UCSD-AML1 (cell line): ENCODE measurements around the gene HOXB4.

Source experiments
- DNase-seq: peaks from one replicate; lab custom pipeline; 2025; ENCODE audit not compliant: unreplicated experiment; lab: John Stamatoyannopoulos, UW

HOXB4 gene

GRCh38 chr17:48590607-48591161 lies 12.5 kb upstream of the HOXB4 start:
- no peak for DNase-seq

- no peak for DNase-seq
Observed at GRCh38 chr17:48589831-48590606, 11.9 kb upstream of the HOXB4 start, which contains the start of gene HOXB3. HOXB3 (minus strand) TSS chr17:48590241; CDS start chr17:48552474, 37,767 bp downstream.

DNA sequence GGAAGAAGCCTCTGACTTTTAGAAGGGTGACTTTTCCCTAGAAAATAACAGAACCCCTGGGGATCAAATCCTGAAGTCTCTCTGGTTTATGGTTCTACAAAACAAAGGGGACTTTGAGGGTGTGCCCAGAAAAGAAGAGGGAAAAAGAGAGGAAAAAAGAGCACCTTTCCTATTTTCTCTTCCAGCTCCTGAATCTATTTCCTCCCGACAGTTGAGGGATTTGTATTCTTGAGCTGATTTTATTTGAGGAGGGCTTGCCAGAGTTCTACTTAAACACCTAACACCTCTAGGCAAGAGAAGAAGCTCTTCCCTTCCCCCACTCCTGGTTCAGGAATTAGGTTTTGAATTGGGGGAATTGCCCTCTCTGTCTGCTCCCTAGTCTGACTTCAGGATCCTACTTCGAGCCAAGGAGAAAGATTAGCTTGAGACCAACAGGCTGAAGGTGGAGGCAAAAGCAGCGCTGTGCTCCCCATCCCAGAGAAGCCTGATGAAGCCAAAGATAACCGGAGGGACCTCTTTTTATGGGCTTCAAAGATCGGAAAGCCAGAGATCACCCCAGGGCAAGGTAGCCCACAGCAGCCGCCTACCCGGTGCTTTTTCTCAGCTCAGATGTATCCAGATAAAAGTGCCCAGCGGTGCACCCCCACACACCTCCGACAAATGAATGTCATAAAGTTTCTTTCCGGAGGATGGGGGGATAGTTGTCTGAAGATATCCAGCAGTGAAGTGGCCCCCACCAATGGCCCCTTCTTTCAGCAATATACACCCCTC lies 11.1 kb upstream of the HOXB4 start:
- no peak for DNase-seq

DNA sequence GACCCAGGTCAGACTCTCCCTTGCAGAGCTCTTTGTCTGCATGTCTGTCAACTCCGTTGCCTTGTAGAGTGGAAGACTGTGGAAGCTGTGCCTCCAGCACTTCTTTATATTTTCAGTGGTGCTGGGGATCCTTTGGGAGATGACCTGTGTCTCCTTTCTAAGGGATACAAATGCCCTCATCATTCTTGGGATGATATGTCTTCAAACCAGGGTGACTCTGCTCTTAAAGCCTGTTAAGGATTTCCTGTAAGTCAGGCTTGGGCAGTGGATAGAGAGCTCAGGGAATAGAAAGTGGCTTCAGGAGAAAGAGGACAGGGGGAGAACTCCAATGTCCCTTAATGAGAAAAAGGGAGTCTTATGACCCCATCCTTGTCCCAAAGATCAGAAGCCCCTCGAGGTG lies 10.4 kb upstream of the HOXB4 start:
- no peak for DNase-seq

DNA sequence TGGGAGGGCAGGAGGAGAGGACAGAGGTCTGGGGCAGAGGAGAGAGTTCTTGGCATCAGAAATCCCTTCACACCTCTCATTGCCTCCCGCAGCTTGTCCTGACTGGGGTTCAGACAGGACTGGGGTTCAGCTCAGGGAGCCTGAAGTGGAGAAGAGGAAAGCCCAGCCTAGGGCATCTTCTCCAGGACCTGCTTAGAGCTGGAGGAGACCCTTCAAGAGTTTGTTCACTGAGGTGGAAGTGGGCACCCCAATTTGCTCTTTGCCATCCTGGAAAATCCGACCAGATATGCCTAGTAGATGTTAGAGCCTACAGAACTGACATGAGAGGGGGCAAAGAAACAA lies 9.9 kb upstream of the HOXB4 start:
- no peak for DNase-seq

DNA sequence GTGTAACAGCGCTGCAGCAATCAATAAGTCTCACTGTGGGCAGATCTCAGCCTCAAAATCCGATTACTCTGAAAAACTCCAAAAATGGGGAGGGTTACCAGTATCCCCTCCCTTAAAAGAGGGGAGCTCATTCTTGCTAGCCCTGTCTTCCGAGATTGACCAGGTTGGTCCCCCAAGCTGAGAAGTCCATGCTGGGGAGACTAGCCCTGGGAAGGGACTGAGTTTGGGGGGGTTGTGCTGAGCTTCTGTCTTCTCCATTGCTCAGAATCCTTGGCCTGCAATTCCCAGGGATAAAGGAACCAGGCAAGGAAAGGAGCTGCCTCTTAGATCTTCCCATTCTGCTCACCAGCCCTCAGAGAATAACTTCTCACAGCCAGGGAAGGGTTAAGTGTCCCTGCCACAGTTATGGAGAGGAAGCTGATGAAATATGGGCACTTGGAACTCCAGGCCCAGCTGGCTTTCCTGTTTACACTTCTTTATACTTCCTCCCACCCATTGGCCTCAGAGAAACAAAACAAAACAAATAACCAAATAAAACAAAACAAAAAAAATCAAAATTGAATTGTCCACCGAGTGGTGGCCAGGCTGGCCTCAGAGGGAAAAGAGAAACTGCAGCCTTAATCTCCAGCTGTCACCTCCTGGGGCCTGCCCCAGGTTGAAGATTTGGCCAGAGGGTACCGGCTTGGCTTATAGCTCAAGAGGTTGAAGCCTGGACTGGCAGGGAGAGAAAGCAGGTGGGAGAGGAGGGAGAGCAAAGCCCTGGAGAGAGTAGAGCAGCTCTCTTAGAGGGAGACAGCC lies 9.3 kb upstream of the HOXB4 start:
- peak; percentile 52 for DNase-seq

- no peak for DNase-seq
Observed at GRCh38 chr17:48586355-48587258, 8.5 kb upstream of the HOXB4 start.

- DNase-seq, result no peak
Observed at GRCh38 chr17:48584223-48584741, 6.1 kb upstream of the HOXB4 start.

- DNase-seq, result no peak
Observed at GRCh38 chr17:48583708-48584222, 5.6 kb upstream of the HOXB4 start.

- no peak for DNase-seq
Observed at GRCh38 chr17:48582750-48583069, 4.6 kb upstream of the HOXB4 start.

DNA sequence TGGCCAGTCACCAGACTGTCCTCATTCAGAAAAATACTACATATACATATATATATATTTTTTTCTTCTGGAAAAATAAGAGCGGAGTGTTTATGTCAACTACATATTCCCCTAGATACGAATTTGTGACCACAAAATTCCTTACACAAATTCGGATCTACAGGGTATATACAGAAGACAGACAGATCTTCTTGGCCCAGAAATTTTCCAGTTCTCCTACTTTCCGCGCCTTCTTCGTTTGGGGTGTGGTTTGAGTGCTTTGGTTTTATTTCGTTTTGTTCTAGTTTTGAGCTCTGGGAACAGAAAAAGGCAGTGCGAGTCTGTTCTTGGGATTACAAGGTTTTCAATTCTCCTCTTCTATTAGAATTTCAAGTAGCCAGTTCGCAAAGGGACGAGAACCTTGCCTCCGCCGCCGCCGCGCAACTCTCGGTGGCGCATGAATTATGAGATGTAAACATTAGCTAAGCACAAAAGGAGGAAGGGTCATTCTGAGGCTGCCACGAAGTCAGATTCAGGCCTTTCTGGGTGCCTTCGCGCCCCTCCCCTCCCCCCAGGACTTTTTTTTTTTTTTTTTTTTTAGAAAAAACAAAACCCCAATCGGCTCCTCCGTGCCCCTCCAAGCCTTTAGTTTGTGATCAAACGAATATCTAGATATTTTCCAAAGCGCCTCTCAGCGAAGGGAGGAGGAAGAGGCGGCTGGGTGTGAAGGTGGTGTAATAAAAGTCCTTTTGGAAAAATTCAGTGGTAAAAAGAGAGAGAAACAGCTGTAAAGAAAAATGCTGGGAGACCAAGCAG lies 1.8 kb upstream of the HOXB4 start:
- DNase-seq, result no peak

GRCh38 chr17:48579471-48579759 lies 1.3 kb upstream of the HOXB4 start:
- DNase-seq, result no peak

GRCh38 chr17:48578616-48579470 lies 693 bp upstream of the HOXB4 start:
- no peak for DNase-seq

DNA sequence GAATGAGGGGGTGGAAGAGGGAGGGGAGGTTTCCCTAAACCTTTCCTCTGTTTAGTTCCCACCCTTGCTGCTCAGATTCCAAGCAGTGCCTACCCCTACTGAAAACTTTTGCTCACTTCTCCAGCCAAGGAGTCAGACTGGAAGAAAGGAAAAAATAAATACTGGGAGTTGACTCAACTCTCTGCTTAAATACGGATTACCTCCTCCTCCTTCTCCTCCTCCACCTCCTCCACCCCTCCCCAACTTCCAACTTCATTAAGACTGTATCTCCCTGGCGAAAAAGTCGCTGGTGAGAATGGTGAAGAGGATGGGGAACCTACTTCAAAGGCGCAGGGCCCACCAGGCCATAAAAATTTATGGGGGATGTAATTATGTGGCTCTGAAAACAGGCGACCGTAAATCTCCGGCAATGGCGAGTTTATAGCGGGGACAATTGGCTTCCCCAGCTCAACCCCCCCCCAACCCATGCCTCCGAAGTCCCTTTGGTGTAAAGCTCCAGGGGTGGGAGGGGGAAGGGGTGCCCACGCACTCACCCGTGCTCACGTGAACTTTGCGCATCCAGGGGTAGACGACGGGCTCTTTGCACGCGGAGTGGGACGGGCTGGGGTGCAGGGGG lies 712 bp downstream of the HOXB4 start:
- DNase-seq, result peak; percentile 42

GRCh38 chr17:48576479-48577309 lies 1.5 kb downstream of the HOXB4 start:
- DNase-seq, result no peak

- DNase-seq, result no peak
Observed at GRCh38 chr17:48575673-48576478, 2.3 kb downstream of the HOXB4 start.
